PFSK-1 (cell line): Measurements from ENCODE around the gene NXPE3.

ENCODE experiments used
- FOXP2 ChIP-seq: optimal IDR thresholded peaks from 2 replicates; pipeline ENCODE3; 2011; ENCODE audit warnings: borderline replicate concordance, control low read depth, inconsistent platforms; ENCODE audit not compliant: insufficient read depth; ENCODE audit errors: extremely low read length, extremely low read depth
- SIN3A ChIP-seq: IDR thresholded peaks from 2 replicates; pipeline ENCODE4 v1.6.1; 2012; ENCODE audit warnings: mild to moderate bottlenecking, low read length, moderate library complexity, borderline replicate concordance; ENCODE audit not compliant: insufficient read depth

- TF ChIP-seq SIN3A (no peak), FOXP2 (no peak)
Observed at GRCh38 chr3:101779822-101780381, 891 bp downstream of the NXPE3 start.
